Esophagus muscularis mucosa (tissue), 4 donors: ENCODE measurements around the gene USP1.

Experiments
- CTCF ChIP-seq, 3 experiments: fragments of 200-600 bp in 2 of 3; fragments of 450-650 bp in 1 of 3; sonication (generic) in 2 of 3; IDR thresholded peaks; one replicate each; pipeline ENCODE4 v1.5.1; 2017 to 2019; ENCODE audit warnings: antibody characterized with exemption in 3 of 3, mild to moderate bottlenecking in 2 of 3, moderate library complexity in 1 of 3
- EP300 ChIP-seq: sonication (generic); formaldehyde crosslinking; IDR thresholded peaks from one replicate; pipeline ENCODE4 v1.6.1; 2017; ENCODE audit warnings: antibody characterized with exemption
- POLR2A ChIP-seq: fragments of 450-650 bp; IDR thresholded peaks from one replicate; pipeline ENCODE4 v1.6.1; 2017; ENCODE audit warnings: antibody characterized with exemption, moderate library complexity, mild to moderate bottlenecking, low read depth
- POLR2AphosphoS5 ChIP-seq, 2 donors: sonication (generic); formaldehyde crosslinking; IDR thresholded peaks; one replicate each; pipeline ENCODE4 v1.6.1; 2017; ENCODE audit warnings: antibody characterized with exemption in 2 of 2

- no peak for TF ChIP-seq POLR2A
- TF ChIP-seq CTCF (IDR thresholded peaks at IDR 0.05) = no peak
- TF ChIP-seq POLR2AphosphoS5 (IDR thresholded peaks at IDR 0.05) = no peak
- no peak for TF ChIP-seq EP300
These were observed 13.1 kb upstream of the USP1 start for GRCh38 chr1:62423580-62424242.
